ENCODE measurements around the gene STX17. TPM values are rescaled to one million over a fixed set of nuclear protein-coding genes. Genes with fewer than 3 reads are reported as not detected.
"Not testable (repeated sequence)": the region's sequence is repeated elsewhere in the genome, so short reads cannot be mapped to it uniquely, and the experiment has no call there.

Gene STX17
- total and polyA plus RNA-seq, 2 donors (not counting 3 experiments of a cell fraction or from before 2014, with no cell fraction given), result 5.3 to 17.6 TPM

- H3K9me1 ChIP-seq (replicated peaks; ENCODE audit: control insufficient read depth, extremely low read depth, insufficient read depth, low read length); H3K4me3 ChIP-seq (replicated peaks in 1 of 3; ENCODE audit: insufficient read depth in 1 of 3, low read depth in 1 of 3, low read length in 3 of 3); H3K4me2 ChIP-seq (ENCODE audit: insufficient read depth, low read length); CTCF ChIA-PET; H3K9me3 ChIP-seq (replicated peaks; ENCODE audit: control insufficient read depth, insufficient read depth, low read length); POLR2A ChIA-PET; BruUV-seq (replicated peaks); H2AFZ ChIP-seq (ENCODE audit: low read depth, low read length); FAIRE-seq; H3K9ac ChIP-seq (replicated peaks; ENCODE audit: extremely low read depth, insufficient read depth, low read length); H3K4me1 ChIP-seq (ENCODE audit: control insufficient read depth, extremely low read depth, insufficient read depth, low read length); intact Hi-C loops (cut with micrococcal nuclease); H3K79me2 ChIP-seq (ENCODE audit: control insufficient read depth, insufficient read depth, low read length); DNase-seq (ENCODE audit: low read depth, low spot score); H4K20me1 ChIP-seq (replicated peaks; ENCODE audit: control insufficient read depth, extremely low read depth, insufficient read depth, low read length); dilution Hi-C loops (cut with MboI; ENCODE audit: extremely low pct_ligation_motif_present, low sequenced_read_pairs); H3K36me3 ChIP-seq (ENCODE audit: control insufficient read depth in 2 of 2, extremely low read depth in 1 of 2, insufficient read depth in 2 of 2, low read length in 2 of 2); H3K27ac ChIP-seq (ENCODE audit: insufficient read depth, low read depth, low read length); H3K27me3 ChIP-seq (ENCODE audit: control insufficient read depth in 2 of 2, insufficient read depth in 2 of 2, low read length in 2 of 2): not testable (repeated sequence)
These were observed 84.1 kb downstream of the STX17 start for GRCh38 chr9:99990508-99990907.

- FAIRE-seq, result no peak
- dilution Hi-C loops (cut with MboI; ENCODE audit: extremely low pct_ligation_motif_present, low sequenced_read_pairs), result no loop called here
- H3K36me3 ChIP-seq (ENCODE audit: control insufficient read depth in 2 of 2, extremely low read depth in 1 of 2, insufficient read depth in 2 of 2, low read length in 2 of 2), result peaks cover 0 to under 1% of the 10 kb centered on the region in 2 experiments
- no peak overlapping the region for H2AFZ ChIP-seq (ENCODE audit: low read depth, low read length)
- H3K9me3 ChIP-seq (replicated peaks; ENCODE audit: control insufficient read depth, insufficient read depth, low read length), result no peaks in the 10 kb centered on the region
- intact Hi-C loops (cut with micrococcal nuclease), result no loop called here
- H3K27ac ChIP-seq (ENCODE audit: insufficient read depth, low read depth, low read length), result no peak overlapping the region
- ChIA-PET CTCF (interaction anchor here (1.2 to 2.1 kb wide), 2 partner anchors 9 to 12 kb away, joined by 3 to 6 read pairs; no protein-coding TSS in a partner anchor), POLR2A (no interaction called here)
- H3K4me3 ChIP-seq (replicated peaks in 1 of 3; ENCODE audit: insufficient read depth in 1 of 3, low read depth in 1 of 3, low read length in 3 of 3), result no peak overlapping the region
- H3K9ac ChIP-seq (replicated peaks; ENCODE audit: extremely low read depth, insufficient read depth, low read length), result no peak overlapping the region
- BruUV-seq (replicated peaks), result no TSS peak
- no peak for TF ChIP-seq MYC (IDR thresholded peaks at IDR 0.05; ENCODE audit: low read depth, low read length)
- H3K27me3 ChIP-seq (ENCODE audit: control insufficient read depth in 2 of 2, insufficient read depth in 2 of 2, low read length in 2 of 2), result no peaks in the 10 kb centered on the region
- no peak overlapping the region for H3K4me2 ChIP-seq (ENCODE audit: insufficient read depth, low read length)
- H3K4me1 ChIP-seq (ENCODE audit: control insufficient read depth, extremely low read depth, insufficient read depth, low read length), result no peaks in the 10 kb centered on the region
- DNase-seq (ENCODE audit: low read depth, low spot score), result no peak
- H3K79me2 ChIP-seq (ENCODE audit: control insufficient read depth, insufficient read depth, low read length), result no peaks in the 10 kb centered on the region
- H4K20me1 ChIP-seq (replicated peaks; ENCODE audit: control insufficient read depth, extremely low read depth, insufficient read depth, low read length), result peaks cover 2% of the 10 kb centered on the region
- H3K9me1 ChIP-seq (replicated peaks; ENCODE audit: control insufficient read depth, extremely low read depth, insufficient read depth, low read length), result no peaks in the 10 kb centered on the region
These were observed 91.8 kb downstream of the STX17 start for GRCh38 chr9:99998266-99998665.
